Measurements from ENCODE around the gene SNTN.

DNA sequence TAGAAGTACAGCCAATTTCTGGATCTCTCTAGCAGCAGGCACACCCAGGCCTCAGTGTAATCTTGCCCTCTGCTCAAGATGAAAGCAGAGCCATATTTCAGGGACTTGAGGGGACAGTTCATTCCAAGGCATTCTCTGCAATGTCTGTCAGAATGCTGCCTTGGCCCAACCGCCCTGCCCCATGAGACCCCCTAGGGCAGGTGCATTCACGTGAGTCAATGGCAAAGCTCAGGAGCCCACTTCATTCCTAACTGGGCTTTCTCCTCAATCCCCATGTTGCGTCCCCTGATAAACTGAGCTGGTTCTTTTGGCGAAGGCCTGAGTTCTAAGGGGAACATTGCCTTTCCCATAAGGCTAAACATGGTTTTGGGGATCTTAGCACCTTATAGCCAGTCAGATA is 9.5 kb downstream of the SNTN start:
- no peak for TF ChIP-seq CEBPB (IDR thresholded peaks at IDR 0.05)
- TF ChIP-seq REST (IDR thresholded peaks at IDR 0.05; ENCODE audit: low read depth): no peak
- TF ChIP-seq, protein P1, sequence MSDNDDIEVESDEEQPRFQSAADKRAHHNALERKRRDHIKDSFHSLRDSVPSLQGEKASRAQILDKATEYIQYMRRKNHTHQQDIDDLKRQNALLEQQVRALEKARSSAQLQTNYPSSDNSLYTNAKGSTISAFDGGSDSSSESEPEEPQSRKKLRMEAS (IDR thresholded peaks at IDR 0.05): no peak
- TF ChIP-seq EP300 (IDR thresholded peaks at IDR 0.05; ENCODE audit: borderline replicate concordance): no peak
